GM18951 (cell line): ENCODE data around the gene WDR38.
"Not testable (repeated sequence)": the region's sequence is repeated elsewhere in the genome, so short reads cannot be mapped to it uniquely, and the experiment has no call there.

Experiments used
- POLR2A ChIP-seq: IDR thresholded peaks from 4 replicates; pipeline ENCODE4 v1.6.1; 2011; ENCODE audit warnings: mild to moderate bottlenecking; ENCODE audit not compliant: insufficient read length, insufficient read depth; ENCODE audit errors: extremely low read depth
- in situ Hi-C: fragments of 300-500 bp; cut with MboI; formaldehyde crosslinking; loops from one replicate; pipeline ENCODE4 v1.12.0; 2022; ENCODE audit warnings: low sequenced_read_pairs, mixed read lengths, inconsistent platforms; ENCODE audit not compliant: unreplicated experiment

The WDR38 gene

GRCh38 chr9:124818431-124819281, 34.6 kb upstream of the WDR38 start:
- in situ Hi-C loops = no loop called here
- no peak for TF ChIP-seq POLR2A

- in situ Hi-C loops = no loop called here
- no peak for TF ChIP-seq POLR2A
These were observed 32.3 kb upstream of the WDR38 start for GRCh38 chr9:124820698-124821623.

GRCh38 chr9:124828489-124829333, 24.5 kb upstream of the WDR38 start:
- in situ Hi-C loops = no loop called here
- TF ChIP-seq POLR2A = no peak

GRCh38 chr9:124829334-124829669, 24.0 kb upstream of the WDR38 start:
- TF ChIP-seq POLR2A = no peak
- in situ Hi-C loops = no loop called here

- in situ Hi-C loops = no loop called here
- TF ChIP-seq POLR2A = no peak
These were observed 22.7 kb upstream of the WDR38 start for GRCh38 chr9:124830593-124830992.

GRCh38 chr9:124831642-124832364, 21.5 kb upstream of the WDR38 start:
- in situ Hi-C loops = no loop called here
- no peak for TF ChIP-seq POLR2A

- in situ Hi-C loops = no loop called here
These were observed 18.7 kb upstream of the WDR38 start for GRCh38 chr9:124834591-124834990.

GRCh38 chr9:124835026-124835557, 18.2 kb upstream of the WDR38 start:
- in situ Hi-C loops = no loop called here
- no peak for TF ChIP-seq POLR2A

More at GRCh38 chr9:124834591-124834990, 18.7 kb upstream of the WDR38 start:
- no peak for TF ChIP-seq POLR2A

- in situ Hi-C loops = not testable (repeated sequence)
These were observed 15.1 kb upstream of the WDR38 start for GRCh38 chr9:124838132-124838531.

- in situ Hi-C loops = not testable (repeated sequence)
These were observed 14.5 kb upstream of the WDR38 start for GRCh38 chr9:124838567-124839275.

GRCh38 chr9:124839612-124840299, 13.5 kb upstream of the WDR38 start:
- in situ Hi-C loops = loop anchor here (10.0 kb wide), 1 partner anchor 45 kb away; no protein-coding TSS in a partner anchor
- no peak for TF ChIP-seq POLR2A

GRCh38 chr9:124840300-124840833, 12.9 kb upstream of the WDR38 start:
- in situ Hi-C loops = loop anchor here (10.0 kb wide), 1 partner anchor 46 kb away; no protein-coding TSS in a partner anchor
- no peak for TF ChIP-seq POLR2A
